Uterine smooth muscle cell (primary cell): ENCODE measurements around the gene TMEM115. TPM values are rescaled to one million over a fixed set of nuclear protein-coding genes. Genes with fewer than 3 reads are reported as not detected.

ENCODE experiments used
- total RNA-seq: library from RNA; depleted of rRNA; stranded (reverse); fragments of >200 nt; gene quantifications from 2 replicates; pipeline ENCODE4 v1.2.3, GENCODE V29; 2014

TMEM115 gene, protein sequence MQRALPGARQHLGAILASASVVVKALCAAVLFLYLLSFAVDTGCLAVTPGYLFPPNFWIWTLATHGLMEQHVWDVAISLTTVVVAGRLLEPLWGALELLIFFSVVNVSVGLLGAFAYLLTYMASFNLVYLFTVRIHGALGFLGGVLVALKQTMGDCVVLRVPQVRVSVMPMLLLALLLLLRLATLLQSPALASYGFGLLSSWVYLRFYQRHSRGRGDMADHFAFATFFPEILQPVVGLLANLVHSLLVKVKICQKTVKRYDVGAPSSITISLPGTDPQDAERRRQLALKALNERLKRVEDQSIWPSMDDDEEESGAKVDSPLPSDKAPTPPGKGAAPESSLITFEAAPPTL
- 38.7 and 44.0 TPM in 2 replicates for total RNA-seq

GRCh38 chr3:50358911-50359759, at the start of gene TMEM115:
Gene TMEM115 (minus strand): TSS chr3:50359521. CDS start chr3:50359063, 458 bp downstream.

DNA sequence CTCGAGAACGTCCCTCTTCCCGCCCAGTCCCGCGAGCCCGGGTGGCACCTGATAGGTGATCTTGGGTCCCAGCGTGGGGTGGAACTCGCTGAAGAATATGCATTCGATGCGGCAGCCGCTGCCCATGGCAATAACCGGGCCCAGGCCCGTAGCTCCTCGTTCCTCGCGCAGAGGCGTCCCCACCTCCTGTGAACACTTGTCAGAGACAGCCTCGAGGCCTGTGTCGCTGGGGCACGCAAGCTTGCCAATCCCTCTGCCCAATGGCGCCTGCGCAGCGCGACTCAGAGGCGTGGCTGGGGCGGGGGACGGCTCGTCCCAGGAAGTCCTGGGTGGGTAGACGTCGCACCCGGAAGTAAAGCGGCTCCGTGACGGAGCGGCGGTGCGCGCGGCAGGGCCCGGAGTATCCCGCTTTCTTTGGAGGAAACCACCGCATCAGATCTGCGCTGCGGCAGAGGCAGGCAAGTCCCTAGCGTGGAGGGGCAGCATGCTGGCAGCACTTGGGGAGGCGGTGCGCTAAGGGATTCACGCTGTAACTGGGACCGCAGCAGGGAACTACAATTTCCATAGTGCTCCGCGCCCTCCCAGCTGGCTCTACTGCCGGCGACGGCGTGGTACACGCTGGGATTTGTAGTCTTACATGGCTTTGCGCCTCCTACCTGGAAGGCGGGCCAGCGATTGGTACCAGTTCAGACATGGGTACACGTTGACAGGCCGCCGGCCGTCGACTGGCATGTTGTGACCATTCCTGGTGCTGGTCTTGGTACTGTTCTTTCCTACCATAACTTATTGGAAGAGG, 8.6 kb downstream of the TMEM115 start, which contains the start of the genes CYB561D2 and NPRL2:
Gene CYB561D2 (plus strand): TSS at position 336 of the 796 bp plus-strand sequence. CDS start 572 bp downstream, outside the sequence.
Gene NPRL2 (minus strand): TSS at position 249 of the 796 bp plus-strand sequence. CDS start 123 bp downstream, at position 126.

GRCh38 chr3:50345586-50346234, 13.6 kb downstream of the TMEM115 start, which contains the start of gene ZMYND10:
Gene ZMYND10 (minus strand): TSS chr3:50345732. CDS start chr3:50345579, 153 bp downstream.

GRCh38 chr3:50340448-50341329, 18.6 kb downstream of the TMEM115 start, which contains the start of gene RASSF1:
Gene RASSF1 (minus strand): TSS chr3:50340836. CDS start chr3:50340805, 31 bp downstream.

GRCh38 chr3:50327943-50328691, 31.2 kb downstream of the TMEM115 start, which contains the start of gene TUSC2:
Gene TUSC2 (minus strand): TSS chr3:50328223. CDS start chr3:50328099, 124 bp downstream.

GRCh38 chr3:50322386-50323091, 36.8 kb downstream of the TMEM115 start, which contains the start of gene HYAL2:
Gene HYAL2 (minus strand): TSS chr3:50322745. CDS start chr3:50320489, 2,256 bp downstream.

Other genes with a start within 250 kb of the TMEM115 start
- 0.25 and 0.55 TPM in 2 replicates for gene SEMA3F, start 204.2 kb downstream of the TMEM115 start, total RNA-seq
- not detected in 2 replicates for gene GNAT1, start 167.9 kb downstream of the TMEM115 start, total RNA-seq
- gene SLC38A3, start 154.2 kb downstream of the TMEM115 start, total RNA-seq: not detected in 2 replicates
- gene GNAI2, start 123.3 kb downstream of the TMEM115 start, total RNA-seq: 226 and 259 TPM in 2 replicates
- gene SEMA3B, start 90.4 kb downstream of the TMEM115 start, total RNA-seq: 6.8 and 29.5 TPM in 2 replicates
- not detected in 2 replicates for gene LSMEM2, start 80.4 kb downstream of the TMEM115 start, total RNA-seq
- 69.5 and 109 TPM in 2 replicates for gene IFRD2, start 67.1 kb downstream of the TMEM115 start, total RNA-seq
- 3.0 and 3.2 TPM in 2 replicates for gene HYAL3, start 60.1 kb downstream of the TMEM115 start, total RNA-seq
- gene NAA80, start 60.1 kb downstream of the TMEM115 start, total RNA-seq: 3.4 and 4.6 TPM in 2 replicates
- 0.50 and 0.66 TPM in 2 replicates for gene HYAL1, start 55.9 kb downstream of the TMEM115 start, total RNA-seq
- gene HYAL2, start 36.8 kb downstream of the TMEM115 start, total RNA-seq: 65.6 and 66.0 TPM in 2 replicates
- gene TUSC2, start 31.3 kb downstream of the TMEM115 start, total RNA-seq: 17.0 and 17.6 TPM in 2 replicates
- gene RASSF1, start 18.7 kb downstream of the TMEM115 start, total RNA-seq: 36.9 and 42.8 TPM in 2 replicates
- 1.2 and 2.3 TPM in 2 replicates for gene ZMYND10, start 13.8 kb downstream of the TMEM115 start, total RNA-seq
- 23.8 and 27.6 TPM in 2 replicates for gene NPRL2, start 8.7 kb downstream of the TMEM115 start, total RNA-seq
- gene CYB561D2, start 8.7 kb downstream of the TMEM115 start, total RNA-seq: 31.2 and 39.6 TPM in 2 replicates
- gene CACNA2D2, start 144.1 kb upstream of the TMEM115 start, total RNA-seq: under 0.01 TPM in 2 replicates
- gene C3orf18, start 208.2 kb upstream of the TMEM115 start, total RNA-seq: 12.9 and 20.2 TPM in 2 replicates
- 24.0 and 30.0 TPM in 2 replicates for gene HEMK1, start 210.0 kb upstream of the TMEM115 start, total RNA-seq